Keratinocyte (primary cell): Measurements from ENCODE around the gene RAMACL. TPM values are rescaled to one million over a fixed set of nuclear protein-coding genes. Genes with fewer than 3 reads are reported as not detected.

Source experiments
- DNase-seq: peaks from one replicate; pipeline ENCODE4 v3.0.0-alpha.2; 2011; ENCODE audit warnings: low read depth, missing footprints, low spot score
- FAIRE-seq: peaks from 2 replicates; lab custom pipeline; 2011; peaks lifted over from hg19 to GRCh38; lab: Jason Lieb, UNC
- H2AFZ ChIP-seq: 2 replicates; pipeline ENCODE4 v1.6.0; 2012; ENCODE audit warnings: low read length, control low read depth, inconsistent platforms; ENCODE audit not compliant: control insufficient read depth
- H3K27ac ChIP-seq: 2 replicates; pipeline ENCODE4 v1.5.1; 2011; ENCODE audit warnings: low read length; ENCODE audit not compliant: control insufficient read depth, insufficient read depth
- H3K27me3 ChIP-seq: 3 replicates; pipeline ENCODE4 v1.6.0; 2011; ENCODE audit warnings: low read length; ENCODE audit not compliant: control insufficient read depth, insufficient read depth; ENCODE audit errors: extremely low read depth
- H3K36me3 ChIP-seq, 2 experiments: 2 replicates in 1 of 2; 3 replicates in 1 of 2; pipeline ENCODE4 v1.5.1; 2011; ENCODE audit warnings: low read length in 2 of 2, mild to moderate bottlenecking in 1 of 2; ENCODE audit not compliant: control insufficient read depth in 2 of 2, insufficient read depth in 2 of 2; ENCODE audit errors: extremely low read depth in 1 of 2
- H3K4me1 ChIP-seq: 3 replicates; pipeline ENCODE4 v1.5.1; 2011; ENCODE audit warnings: low read length; ENCODE audit not compliant: control insufficient read depth, insufficient read depth; ENCODE audit errors: extremely low read depth
- H3K4me2 ChIP-seq: 3 replicates; pipeline ENCODE4 v1.6.0; 2011; ENCODE audit warnings: low read depth, low read length; ENCODE audit not compliant: control insufficient read depth, insufficient read depth; ENCODE audit errors: extremely low read depth
- H3K4me3 ChIP-seq, 3 experiments: fragments of 200-600 bp in 1 of 3; sonication (generic) in 1 of 3; 2 replicates in 2 of 3; 3 replicates in 1 of 3; pipeline ENCODE4 v1.5.1; 2011 to 2016; ENCODE audit warnings: low read length in 3 of 3, mild to moderate bottlenecking in 3 of 3, control low read depth in 2 of 3, inconsistent platforms in 1 of 3, low read depth in 1 of 3, mixed read lengths in 1 of 3, mixed run types in 1 of 3, moderate library complexity in 1 of 3; ENCODE audit not compliant: control insufficient read depth in 2 of 3, insufficient read depth in 2 of 3; ENCODE audit errors: extremely low read depth in 1 of 3
- H3K79me2 ChIP-seq: 2 replicates; pipeline ENCODE4 v1.6.0; 2012; ENCODE audit warnings: low read length; ENCODE audit not compliant: control insufficient read depth, insufficient read depth
- H3K9ac ChIP-seq: 3 replicates; pipeline ENCODE4 v1.6.0; 2011; ENCODE audit warnings: low read length; ENCODE audit not compliant: control insufficient read depth, insufficient read depth; ENCODE audit errors: extremely low read depth
- H3K9me1 ChIP-seq: 3 replicates; pipeline ENCODE4 v1.6.0; 2011; ENCODE audit warnings: low read length; ENCODE audit not compliant: control insufficient read depth, insufficient read depth; ENCODE audit errors: extremely low read depth
- H3K9me3 ChIP-seq: 2 replicates; pipeline ENCODE4 v1.5.1; 2012; ENCODE audit warnings: low read depth, low read length; ENCODE audit not compliant: control insufficient read depth
- H4K20me1 ChIP-seq: 3 replicates; pipeline ENCODE4 v1.6.0; 2011; ENCODE audit warnings: low read length; ENCODE audit not compliant: control insufficient read depth, insufficient read depth; ENCODE audit errors: extremely low read depth
- CTCF ChIP-seq, 3 experiments: IDR thresholded peaks in 1 of 3; conservative IDR thresholded peaks in 1 of 3; optimal IDR thresholded peaks in 1 of 3; 2 replicates in 2 of 3; 3 replicates in 1 of 3; pipeline versions ENCODE3 to v1.5.1; 2011; ENCODE audit warnings: low read length in 3 of 3, mild to moderate bottlenecking in 3 of 3, moderate library complexity in 2 of 3, control low read depth in 1 of 3, inconsistent platforms in 1 of 3; ENCODE audit not compliant: insufficient read depth in 2 of 3; ENCODE audit errors: extremely low read depth in 1 of 3
- EZH2 ChIP-seq: IDR thresholded peaks from one replicate; pipeline ENCODE4 v1.6.1; 2012; ENCODE audit warnings: inconsistent platforms, mild to moderate bottlenecking, low read length, moderate library complexity
- dilution Hi-C: fragments of 300-500 bp; cut with MboI; formaldehyde crosslinking; loops from one replicate; pipeline ENCODE4 v1.7.0; 2020; ENCODE audit warnings: low sequenced_read_pairs; ENCODE audit not compliant: extremely low pct_ligation_motif_present
- polyA plus RNA-seq, 5 experiments: library from polyadenylated mRNA; depleted of rRNA in 3 of 5; stranded (reverse) in 3 of 5; stranded (forward) in 1 of 5; unstranded in 1 of 5; fragments of >200 nt; gene quantifications; 1 replicate in 1 of 5; 2 replicates in 3 of 5; 3 replicates in 1 of 5; pipeline versions ENCODE4 v1.2.1 to v1.2.3, GENCODE V29; 2011 to 2012; ENCODE audit warnings: missing spikeins in 2 of 5, low read depth in 1 of 5, low replicate concordance in 1 of 5

The RAMACL gene
- polyA plus RNA-seq, 1 donor (not counting 4 experiments of a cell fraction or from before 2014, with no cell fraction given) = 5.3 TPM

GRCh38 chr6:166618251-166618650, 31.8 kb upstream of the RAMACL start:
- Histone ChIP-seq H3K4me3 (no peak overlapping the region), H3K9me1 (no peaks in the 10 kb centered on the region), H3K9me3 (no peaks in the 10 kb centered on the region), H4K20me1 (no peaks in the 10 kb centered on the region), H3K4me2 (no peak overlapping the region), H3K9ac (no peak overlapping the region), H3K4me1 (peaks cover 35% of the 10 kb centered on the region), H3K27ac (no peak overlapping the region), H3K79me2 (no peaks in the 10 kb centered on the region), H3K36me3 (peaks cover 4 to 8% of the 10 kb centered on the region in 2 experiments), H2AFZ (no peak overlapping the region), H3K27me3 (no peaks in the 10 kb centered on the region)
- DNase-seq (no peak), FAIRE-seq (no peak)
- TF ChIP-seq CTCF (optimal IDR thresholded peaks at IDR 0.05 in 1 of 3, IDR thresholded peaks at IDR 0.05 in 1 of 3, conservative IDR thresholded peaks at IDR 0.05 in 1 of 3; ENCODE audit: extremely low read depth in 1 of 3, insufficient read depth in 2 of 3, low read length in 3 of 3) (no peak), EZH2 (no peak)
- dilution Hi-C loops = no loop called here

GRCh38 chr6:166617359-166617758, 30.9 kb upstream of the RAMACL start:
- Histone ChIP-seq H3K9ac (no peak overlapping the region), H3K9me1 (no peaks in the 10 kb centered on the region), H3K36me3 (peaks cover 4 to 8% of the 10 kb centered on the region in 2 experiments), H3K27me3 (no peaks in the 10 kb centered on the region), H4K20me1 (no peaks in the 10 kb centered on the region), H3K4me3 (no peak overlapping the region), H3K4me1 (peaks cover 33% of the 10 kb centered on the region), H3K4me2 (no peak overlapping the region), H3K27ac (no peak overlapping the region), H2AFZ (no peak overlapping the region), H3K9me3 (no peaks in the 10 kb centered on the region), H3K79me2 (no peaks in the 10 kb centered on the region)
- dilution Hi-C loops = no loop called here
- TF ChIP-seq CTCF (optimal IDR thresholded peaks at IDR 0.05 in 1 of 3, IDR thresholded peaks at IDR 0.05 in 1 of 3, conservative IDR thresholded peaks at IDR 0.05 in 1 of 3; ENCODE audit: extremely low read depth in 1 of 3, insufficient read depth in 2 of 3, low read length in 3 of 3) (no peak), EZH2 (no peak)
- DNase-seq (no peak), FAIRE-seq (no peak)
